ENCODE measurements around the gene ARMC12. TPM values are rescaled to one million over a fixed set of nuclear protein-coding genes. Genes with fewer than 3 reads are reported as not detected.

Gene ARMC12
- total and polyA plus RNA-seq, 10 of the 15 experiments (the other 5 are each of a cell fraction or from before 2014, with no cell fraction given) = 0.10 to 1.6 (median 0.62) TPM

- no peak for TF ChIP-seq ZNF687 (IDR thresholded peaks at IDR 0.05)
- TF ChIP-seq RFX5 (IDR thresholded peaks at IDR 0.05; ENCODE audit: low read depth, low read length) = no peak
These were observed 30.4 kb upstream of the ARMC12 start (continued) for GRCh38 chr6:35706468-35706867.

- SMC1A ChIA-PET (ENCODE audit: uncharacterized antibody, unreplicated experiment) = interaction anchor here (1.3 kb wide), 1 partner anchor 12 kb away, joined by 4 read pairs; no protein-coding TSS in a partner anchor
- POLR2A ChIA-PET = no interaction called here
- RAD21 ChIA-PET (ENCODE audit: unreplicated experiment) = no interaction called here
- intact Hi-C loops (cut with micrococcal nuclease; ENCODE audit: unreplicated experiment) = no loop called here
- no peaks in the 10 kb centered on the region for H3K27me3 ChIP-seq (replicated peaks in 1 of 2; ENCODE audit: control insufficient read depth in 2 of 2, insufficient read depth in 2 of 2, low read length in 1 of 2)
- no peaks in the 10 kb centered on the region for H3K4me1 ChIP-seq (ENCODE audit: control insufficient read depth, insufficient read depth, low read length)
- no peak overlapping the region for H3K27ac ChIP-seq (ENCODE audit: control insufficient read depth, insufficient read depth)
- no peak overlapping the region for H3K4me2 ChIP-seq (ENCODE audit: control insufficient read depth, insufficient read depth)
- H3K36me3 ChIP-seq (ENCODE audit: control insufficient read depth in 2 of 2, insufficient read depth in 2 of 2, low read length in 1 of 2) = no peaks in the 10 kb centered on the region
- no peak overlapping the region for H2AFZ ChIP-seq (ENCODE audit: control insufficient read depth, low read depth, low read length)
- no TSS peak for BruUV-seq (replicated peaks)
- in situ Hi-C loops (cut with MboI) = no loop called here
- FAIRE-seq (no peak), DNase-seq (ENCODE audit: low read depth, low spot score) (no peak), ATAC-seq (no peak)
- no peak for TF ChIP-seq SREBF1 (IDR thresholded peaks at IDR 0.05; ENCODE audit: low read length)
- no peak for TF ChIP-seq TCF3 (IDR thresholded peaks at IDR 0.05; ENCODE audit: borderline replicate concordance, insufficient read depth, low read depth, low read length)
- TF ChIP-seq CHD4 (IDR thresholded peaks at IDR 0.05) = no peak
- TF ChIP-seq EGR1 (IDR thresholded peaks at IDR 0.05; ENCODE audit: borderline replicate concordance in 1 of 2, low read depth in 2 of 2, low read length in 2 of 2) = no peak
- no peak for TF ChIP-seq BCL11A (IDR thresholded peaks at IDR 0.05; ENCODE audit: low read depth, low read length)
- TF ChIP-seq HDGF (IDR thresholded peaks at IDR 0.05) = no peak
- TF ChIP-seq CBX3 (IDR thresholded peaks at IDR 0.05; ENCODE audit: borderline replicate concordance, low read depth) = no peak
- TF ChIP-seq ATF3 (IDR thresholded peaks at IDR 0.05; ENCODE audit: borderline replicate concordance, extremely low read depth, low read depth, low read length) = no peak
- TF ChIP-seq RUNX3 (IDR thresholded peaks at IDR 0.05; ENCODE audit: low read length) = no peak
- no peak for TF ChIP-seq POLR2A (IDR thresholded peaks at IDR 0.05; ENCODE audit: low read depth, low read length)
- no peak for TF ChIP-seq DPF2 (IDR thresholded peaks at IDR 0.05)
- no peak for TF ChIP-seq TARDBP (IDR thresholded peaks at IDR 0.05; ENCODE audit: borderline replicate concordance)
- TF ChIP-seq NR2F1 (conservative IDR thresholded peaks at IDR 0.05) = no peak
- TF ChIP-seq ELK1 (IDR thresholded peaks at IDR 0.05; ENCODE audit: low read depth, low read length) = no peak
- H3K4me3 ChIP-seq = no peak overlapping the region
- H3K9me3 ChIP-seq (replicated peaks; ENCODE audit: control insufficient read depth, insufficient read depth, low read length) = peaks cover 3% of the 10 kb centered on the region; the same call in 2 of the 3 replicates
- H3K9ac ChIP-seq (ENCODE audit: control insufficient read depth, insufficient read depth, low read length) = no peak overlapping the region
- H4K20me1 ChIP-seq (ENCODE audit: control insufficient read depth, insufficient read depth) = no peaks in the 10 kb centered on the region
- WGBS (ENCODE audit: insufficient coverage, insufficient replicate concordance, low lambda C conversion rate, missing lambda C conversion rate) = 70% methylated on average over 4 of the region's 4 CpGs
- CTCF ChIA-PET = interaction anchor here (0.8 kb wide), 1 partner anchor 29 kb away, joined by 3 read pairs; the partner anchor contains the start of gene ARMC12
- no peaks in the 10 kb centered on the region for H3K79me2 ChIP-seq (ENCODE audit: control insufficient read depth, insufficient read depth, low read length)
These were observed 29.0 kb upstream of the ARMC12 start for GRCh38 chr6:35707714-35708407.

Measured in GM12878 (cell line).